Erythroblast (primary cell): ENCODE results near the gene SSRP1.

Experiments
- DNase-seq, 2 experiments: peaks; one replicate each; lab custom pipeline; 2025; lab: John Stamatoyannopoulos, UW
- GATA1 ChIP-seq: IDR thresholded peaks from 2 replicates; pipeline ENCODE4 v1.6.1; 2011; ENCODE audit warnings: low read depth, mild to moderate bottlenecking, control low read depth, low read length, moderate library complexity
- POLR2A ChIP-seq: IDR thresholded peaks from 2 replicates; pipeline ENCODE4 v1.6.1; 2011; ENCODE audit warnings: mild to moderate bottlenecking, low read length

SSRP1 gene

DNA sequence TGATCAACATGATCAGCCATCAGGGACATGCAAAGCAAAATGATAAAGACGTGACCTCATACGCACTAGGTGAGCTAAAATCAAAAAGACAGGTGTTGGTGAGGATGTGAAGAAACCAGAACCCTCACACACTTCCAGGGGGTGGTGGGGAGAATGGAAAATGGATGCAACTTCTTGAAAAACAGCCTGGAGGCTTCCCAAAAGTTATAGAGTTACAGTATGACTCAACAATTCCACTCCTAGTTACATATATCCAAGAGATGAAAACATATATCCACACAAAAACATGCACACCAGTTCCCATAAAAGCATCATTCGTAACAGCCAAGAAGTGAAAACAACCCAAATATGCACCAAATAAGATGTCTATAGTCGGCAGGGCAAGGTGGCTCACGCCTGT lies 56.6 kb downstream of the SSRP1 start:
- no peak for TF ChIP-seq GATA1
- TF ChIP-seq POLR2A: no peak
- DNase-seq: no peak

DNA sequence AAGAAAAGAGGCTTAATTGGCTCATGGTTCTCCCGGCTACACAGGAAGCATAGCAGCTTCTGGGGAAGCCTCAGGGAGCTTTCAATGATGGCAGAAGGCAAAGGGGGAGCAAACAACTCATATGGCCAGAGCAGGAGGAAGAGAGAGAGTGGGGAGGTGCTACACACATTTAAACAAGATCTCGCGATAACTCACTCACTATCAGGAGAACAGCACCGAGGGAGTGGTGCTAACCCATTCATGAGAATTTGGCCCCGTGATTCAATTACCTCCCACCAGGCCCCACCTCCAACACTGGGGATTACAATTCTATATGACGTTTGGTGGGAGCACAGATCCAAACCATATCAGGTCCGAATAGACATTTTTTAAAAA lies 57.0 kb downstream of the SSRP1 start:
- DNase-seq: no peak
- no peak for TF ChIP-seq POLR2A
- no peak for TF ChIP-seq GATA1

DNA sequence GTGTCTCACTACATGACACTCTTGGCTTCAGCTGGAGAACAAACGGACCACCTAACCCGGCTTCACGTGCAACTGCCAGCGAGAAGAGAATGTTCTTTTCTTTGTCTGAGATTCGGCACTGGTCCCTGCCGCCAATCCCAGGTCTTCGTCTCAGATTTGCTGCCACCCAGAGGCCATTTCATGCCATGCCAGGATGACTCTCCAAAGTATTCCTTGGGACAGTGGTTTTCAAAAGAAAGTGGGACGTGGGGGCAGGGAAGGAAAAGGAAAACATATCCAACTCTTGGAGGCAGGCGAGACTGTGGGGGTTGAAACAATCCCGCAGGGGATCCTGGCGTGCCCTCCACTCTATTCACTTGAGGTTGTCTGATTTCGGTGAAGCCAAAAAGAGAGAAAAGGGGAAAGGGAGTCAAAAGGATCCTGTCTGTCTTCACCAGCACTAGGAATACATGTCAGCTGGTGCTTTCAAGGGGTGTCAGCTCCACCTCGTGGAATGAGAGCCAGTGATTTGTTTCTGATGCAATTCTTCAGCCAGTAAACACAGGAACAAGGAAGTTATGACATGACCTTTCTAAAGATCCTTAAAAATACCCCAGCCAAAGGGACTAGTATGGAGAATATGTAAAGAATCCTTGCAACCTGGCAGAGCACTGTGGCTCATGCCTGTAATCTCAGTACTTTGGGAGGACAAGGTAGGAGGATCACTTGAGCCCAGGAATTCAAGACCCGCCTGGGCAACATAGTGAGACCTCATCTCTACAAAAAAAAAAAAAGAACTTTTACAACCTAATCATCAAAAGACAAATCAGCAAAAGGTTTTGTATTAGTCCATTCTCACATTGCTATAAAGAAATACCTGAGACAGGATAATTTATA lies 57.6 kb downstream of the SSRP1 start:
- DNase-seq: peak; percentile 45 to 64

DNA sequence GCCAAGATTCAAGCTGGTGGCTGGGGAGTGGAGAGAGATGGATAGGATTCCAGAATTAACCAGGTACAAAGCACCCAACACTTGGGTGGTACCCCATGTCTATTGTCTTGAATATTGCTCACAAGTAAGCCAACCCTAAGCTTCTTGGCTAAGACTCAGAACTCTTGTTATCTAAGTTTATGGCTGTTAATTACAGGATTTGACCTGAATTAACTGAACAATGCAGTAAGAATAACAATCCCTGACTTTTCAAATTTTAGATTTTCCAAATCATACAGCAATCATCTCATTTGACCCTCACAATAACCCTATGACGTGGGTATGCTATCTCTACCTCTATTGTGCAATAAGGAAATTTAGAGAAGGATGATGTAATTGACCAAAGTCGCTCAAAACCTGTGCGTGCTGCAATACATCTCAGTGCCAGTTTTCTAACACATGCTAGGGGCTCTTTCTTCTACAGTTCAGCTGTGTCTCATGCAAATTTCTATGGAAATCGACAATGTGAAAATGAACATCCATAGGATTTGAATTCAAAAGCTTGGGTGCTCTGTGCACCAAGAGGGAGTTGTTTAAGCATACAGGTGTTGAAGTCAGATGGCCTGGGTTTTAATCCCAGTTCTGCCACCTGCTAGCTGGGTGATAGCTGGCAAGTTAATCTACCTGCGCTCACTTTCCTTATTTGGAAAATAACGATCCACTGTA lies 58.6 kb downstream of the SSRP1 start:
- no peak for DNase-seq

More for the DNA sequence above, 57.6 kb downstream of the SSRP1 start:
- TF ChIP-seq POLR2A (no peak), GATA1 (no peak)

DNA sequence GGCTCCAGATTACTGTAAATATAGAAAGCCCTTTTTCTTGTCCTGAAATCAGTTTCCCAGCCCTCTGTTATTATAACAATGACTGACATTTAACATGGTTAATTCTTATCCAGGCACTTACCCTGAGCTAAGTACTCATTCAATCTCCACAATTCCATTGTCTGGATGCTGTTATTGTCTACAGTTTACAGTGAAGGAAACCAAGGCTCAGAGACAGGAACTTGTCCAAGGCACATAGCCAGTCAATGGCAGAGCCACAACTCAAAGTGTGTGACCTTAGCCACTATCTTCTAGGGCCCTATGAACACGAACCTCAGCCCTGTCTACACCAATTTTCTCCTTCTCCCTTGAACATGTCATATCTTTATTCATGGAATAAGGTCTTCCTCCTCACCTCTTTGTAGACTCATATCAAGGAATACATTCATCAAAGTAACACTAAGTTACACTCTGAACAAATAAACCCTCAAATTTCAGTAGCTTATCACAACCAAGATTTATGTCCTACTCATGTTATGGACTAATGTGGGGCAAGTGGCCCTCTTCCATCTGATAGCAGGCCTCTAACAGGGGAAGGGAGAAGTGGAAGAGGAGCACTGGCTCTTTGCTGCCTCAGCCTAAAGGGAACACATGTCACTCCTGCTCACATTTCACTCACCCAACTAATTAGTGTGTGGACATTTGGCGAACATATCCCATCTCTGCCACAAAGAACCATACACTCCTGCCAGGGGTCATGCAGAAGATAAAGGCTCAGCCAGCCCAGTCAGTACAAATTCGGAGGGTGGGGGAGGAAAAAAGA lies 59.3 kb downstream of the SSRP1 start:
- no peak for DNase-seq
- TF ChIP-seq POLR2A (no peak), GATA1 (no peak)

More for the DNA sequence above, 58.6 kb downstream of the SSRP1 start:
- no peak for TF ChIP-seq POLR2A
- no peak for TF ChIP-seq GATA1
